Keratinocyte (primary cell): ENCODE measurements around the gene NMRK2.

Experiments
- CTCF ChIP-seq, 3 experiments: IDR thresholded peaks in 1 of 3; conservative IDR thresholded peaks in 1 of 3; optimal IDR thresholded peaks in 1 of 3; 2 replicates in 2 of 3; 3 replicates in 1 of 3; pipeline versions ENCODE3 to v1.5.1; 2011; ENCODE audit warnings: low read length in 3 of 3, mild to moderate bottlenecking in 3 of 3, moderate library complexity in 2 of 3, control low read depth in 1 of 3, inconsistent platforms in 1 of 3; ENCODE audit not compliant: insufficient read depth in 2 of 3; ENCODE audit errors: extremely low read depth in 1 of 3
- EZH2 ChIP-seq: IDR thresholded peaks from one replicate; pipeline ENCODE4 v1.6.1; 2012; ENCODE audit warnings: inconsistent platforms, mild to moderate bottlenecking, low read length, moderate library complexity

GRCh38 chr19:3919793-3920192 lies 13.1 kb upstream of the NMRK2 start:
- TF ChIP-seq CTCF (optimal IDR thresholded peaks at IDR 0.05 in 1 of 3, IDR thresholded peaks at IDR 0.05 in 1 of 3, conservative IDR thresholded peaks at IDR 0.05 in 1 of 3; ENCODE audit: extremely low read depth in 1 of 3, insufficient read depth in 2 of 3, low read length in 3 of 3), result no peak
- TF ChIP-seq EZH2, result no peak
